WERI-Rb-1 (cell line): ENCODE data around the gene ATP2A2.

Source experiments
- DNase-seq: peaks from one replicate; pipeline ENCODE4 v3.0.0-alpha.2; 2020
- H3K27ac ChIP-seq: fragments of 250-450 bp; sonication (Bioruptor Pico); 2 replicates; pipeline ENCODE4 v1.5.1; 2020; ENCODE audit warnings: mild to moderate bottlenecking, moderate library complexity
- H3K27me3 ChIP-seq: fragments of 250-450 bp; sonication (Bioruptor Pico); 2 replicates; pipeline ENCODE4 v1.5.1; 2021; ENCODE audit warnings: mild to moderate bottlenecking, low read depth, moderate library complexity; ENCODE audit not compliant: insufficient read depth, severe bottlenecking
- H3K36me3 ChIP-seq: fragments of 250-450 bp; sonication (Bioruptor Pico); 2 replicates; pipeline ENCODE4 v1.5.1; 2020; ENCODE audit warnings: mild to moderate bottlenecking, moderate library complexity
- H3K4me3 ChIP-seq: 2 replicates; pipeline ENCODE4 v1.5.1; 2011; ENCODE audit warnings: low read depth, mild to moderate bottlenecking, control low read depth, low read length
- H3K9me3 ChIP-seq: fragments of 250-450 bp; sonication (Bioruptor Pico); 2 replicates; pipeline ENCODE4 v1.5.1; 2021; ENCODE audit warnings: mild to moderate bottlenecking, moderate library complexity; ENCODE audit not compliant: severe bottlenecking
- CTCF ChIP-seq: IDR thresholded peaks from 2 replicates; pipeline ENCODE4 v1.5.1; 2011; ENCODE audit warnings: low read depth, mild to moderate bottlenecking, control low read depth, inconsistent platforms, low read length

The ATP2A2 gene

GRCh38 chr12:110314308-110314707 lies 33.3 kb downstream of the ATP2A2 start:
- no peak for TF ChIP-seq CTCF
- no peak overlapping the region for H3K27ac ChIP-seq

GRCh38 chr12:110316861-110317260 lies 35.8 kb downstream of the ATP2A2 start:
- peaks cover 74% of the 10 kb centered on the region for H3K36me3 ChIP-seq
- H3K9me3 ChIP-seq = no peaks in the 10 kb centered on the region
- no peak overlapping the region for H3K4me3 ChIP-seq
- no peak for DNase-seq
- no peak overlapping the region for H3K27ac ChIP-seq
- H3K27me3 ChIP-seq = no peaks in the 10 kb centered on the region
- TF ChIP-seq CTCF = no peak

More at GRCh38 chr12:110314308-110314707, 33.3 kb downstream of the ATP2A2 start:
- Histone ChIP-seq H3K4me3 (no peak overlapping the region), H3K9me3 (no peaks in the 10 kb centered on the region), H3K36me3 (peaks cover 70% of the 10 kb centered on the region), H3K27me3 (no peaks in the 10 kb centered on the region)
- DNase-seq = no peak

- no peak for TF ChIP-seq CTCF
- Histone ChIP-seq H3K9me3 (no peaks in the 10 kb centered on the region), H3K27me3 (no peaks in the 10 kb centered on the region), H3K27ac (no peak overlapping the region), H3K4me3 (no peak overlapping the region), H3K36me3 (peaks cover 72% of the 10 kb centered on the region)
- no peak for DNase-seq
These were observed 36.9 kb downstream of the ATP2A2 start for GRCh38 chr12:110317911-110318310.

- no peak overlapping the region for H3K27ac ChIP-seq
- TF ChIP-seq CTCF = no peak
These were observed 39.5 kb downstream of the ATP2A2 start for GRCh38 chr12:110320550-110320949.

GRCh38 chr12:110329710-110330109 lies 48.7 kb downstream of the ATP2A2 start:
- Histone ChIP-seq H3K36me3 (peaks cover 97% of the 10 kb centered on the region), H3K4me3 (no peak overlapping the region), H3K9me3 (no peaks in the 10 kb centered on the region), H3K27me3 (no peaks in the 10 kb centered on the region), H3K27ac (no peak overlapping the region)
- TF ChIP-seq CTCF = no peak
- DNase-seq = no peak

More at GRCh38 chr12:110320550-110320949, 39.5 kb downstream of the ATP2A2 start:
- Histone ChIP-seq H3K36me3 (peaks cover 83% of the 10 kb centered on the region), H3K9me3 (no peaks in the 10 kb centered on the region), H3K4me3 (no peak overlapping the region), H3K27me3 (no peaks in the 10 kb centered on the region)
- DNase-seq = no peak

GRCh38 chr12:110330124-110330523 lies 49.1 kb downstream of the ATP2A2 start:
- Histone ChIP-seq H3K27me3 (no peaks in the 10 kb centered on the region), H3K27ac (no peak overlapping the region), H3K9me3 (no peaks in the 10 kb centered on the region), H3K4me3 (no peak overlapping the region), H3K36me3 (peaks cover 97% of the 10 kb centered on the region)
- no peak for DNase-seq
- no peak for TF ChIP-seq CTCF
